HepG2 (cell line): ENCODE measurements around the gene RNF6. TPM values are rescaled to one million over a fixed set of nuclear protein-coding genes. Genes with fewer than 3 reads are reported as not detected.

ENCODE experiments used
- HNRNPL ChIP-seq: fragments of 200-400 bp; formaldehyde crosslinking; IDR thresholded peaks from 2 replicates; pipeline ENCODE4 v1.6.1; 2017; ENCODE audit warnings: mild to moderate bottlenecking, low read depth, low read length
- KLF16 ChIP-seq, 2 experiments: sonication (generic) in 1 of 2; formaldehyde crosslinking in 1 of 2; IDR thresholded peaks; 2 replicates each; pipeline versions ENCODE4 v1.6.1 to v1.8.0; 2016 to 2023; ENCODE audit warnings: missing genetic modification reagents in 2 of 2, missing compliant biosample characterization in 1 of 2
- MTA3 ChIP-seq: sonication (generic); formaldehyde crosslinking; IDR thresholded peaks from 2 replicates; pipeline ENCODE4 v1.4.0; 2020; ENCODE audit warnings: missing genetic modification reagents
- NFYC ChIP-seq: IDR thresholded peaks from 2 replicates; pipeline ENCODE4 v1.6.1; 2016; ENCODE audit warnings: missing genetic modification reagents, missing compliant biosample characterization
- NR1H2 ChIP-seq: sonication (generic); formaldehyde crosslinking; IDR thresholded peaks from 2 replicates; pipeline ENCODE4 v1.8.1; 2022; ENCODE audit warnings: low read depth, missing genetic modification reagents, borderline replicate concordance
- PRPF4 ChIP-seq: fragments of 200-400 bp; formaldehyde crosslinking; IDR thresholded peaks from 2 replicates; pipeline ENCODE4 v1.6.1; 2016; ENCODE audit warnings: low read length, low read depth; ENCODE audit not compliant: poor library complexity, severe bottlenecking
- SIX1 ChIP-seq: sonication (generic); formaldehyde crosslinking; IDR thresholded peaks from 2 replicates; pipeline ENCODE4 v1.4.0; 2020; ENCODE audit warnings: missing genetic modification reagents, borderline replicate concordance
- SMC3 ChIP-seq: IDR thresholded peaks from 2 replicates; pipeline ENCODE4 v1.6.1; 2011; ENCODE audit warnings: low read length, improper control_type of control experiment
- TBX2 ChIP-seq: sonication (generic); formaldehyde crosslinking; IDR thresholded peaks from 2 replicates; pipeline ENCODE4 v1.5.0; 2020; ENCODE audit warnings: missing genetic modification reagents, mild to moderate bottlenecking, borderline replicate concordance
- ZBTB20 ChIP-seq: sonication (generic); formaldehyde crosslinking; IDR thresholded peaks from 2 replicates; pipeline ENCODE4 v1.8.1; 2023; ENCODE audit warnings: missing genetic modification reagents, low read depth, mild to moderate bottlenecking, borderline replicate concordance
- ZFP62 ChIP-seq: sonication (generic); formaldehyde crosslinking; IDR thresholded peaks from 2 replicates; pipeline ENCODE4 v1.4.0; 2020; ENCODE audit warnings: missing genetic modification reagents
- ZNF329 ChIP-seq: sonication (generic); formaldehyde crosslinking; IDR thresholded peaks from 2 replicates; pipeline ENCODE4 v1.9.0; 2021; ENCODE audit warnings: low read depth, mild to moderate bottlenecking, missing genetic modification reagents
- ZNF780A ChIP-seq: sonication (generic); formaldehyde crosslinking; IDR thresholded peaks from 2 replicates; pipeline ENCODE4 v1.8.0; 2022; ENCODE audit warnings: mild to moderate bottlenecking, missing genetic modification reagents, moderate library complexity
- ZSCAN31 ChIP-seq: sonication (generic); formaldehyde crosslinking; IDR thresholded peaks from 2 replicates; pipeline ENCODE4 v1.5.0; 2020; ENCODE audit warnings: low read depth, mild to moderate bottlenecking, missing genetic modification reagents
- polyA plus RNA-seq, 8 experiments: library from polyadenylated mRNA; depleted of rRNA in 3 of 8; stranded (reverse) in 7 of 8; unstranded in 1 of 8; fragments of >200 nt; fragmentation: Illumina TruSeq in 4 of 8; extraction: Trizol in 4 of 8; gene quantifications; 2 replicates each; pipeline versions ENCODE4 v1.2.1 to v1.2.3, GENCODE V29; 2011 to 2016; ENCODE audit warnings: low read depth in 4 of 8, missing spikeins in 1 of 8, mixed read lengths in 1 of 8; ENCODE audit not compliant: insufficient read depth in 1 of 8
- total RNA-seq, 5 experiments: library from RNA; depleted of rRNA; stranded (reverse); fragments of >200 nt; fragmentation: Illumina TruSeq; extraction: Trizol; gene quantifications; 2 replicates each; pipeline ENCODE4 v1.2.3, GENCODE V29; 2016; ENCODE audit warnings: low read depth in 1 of 5
- TF ChIP-seq, protein P1 (sequence below): sonication (generic); formaldehyde crosslinking; IDR thresholded peaks from 2 replicates; pipeline ENCODE4 v1.5.1; 2020; ENCODE audit warnings: mild to moderate bottlenecking, missing genetic modification reagents, moderate library complexity
- TF ChIP-seq, protein P2 (sequence below): sonication (generic); formaldehyde crosslinking; conservative IDR thresholded peaks from 2 replicates; pipeline ENCODE4 v1.4.0; 2020; ENCODE audit warnings: missing genetic modification reagents
- TF ChIP-seq, protein P3 (sequence below): sonication (generic); formaldehyde crosslinking; IDR thresholded peaks from 2 replicates; pipeline ENCODE4 v1.8.0; 2022; ENCODE audit warnings: mild to moderate bottlenecking, missing genetic modification reagents
- TF ChIP-seq, protein P4 (sequence below): fragments of 450-650 bp; IDR thresholded peaks from 2 replicates; pipeline ENCODE4 v1.6.1; 2016
- TF ChIP-seq, protein P5 (sequence below): IDR thresholded peaks from 2 replicates; pipeline ENCODE4 v1.6.1; 2012; ENCODE audit warnings: low read depth, low read length, improper control_type of control experiment
- TF ChIP-seq, protein P6 (sequence below): sonication (generic); formaldehyde crosslinking; IDR thresholded peaks from 2 replicates; pipeline ENCODE4 v1.5.1; 2020; ENCODE audit warnings: mild to moderate bottlenecking, moderate library complexity, missing genetic modification reagents

The RNF6 gene
- total and polyA plus RNA-seq, 2 of the 13 experiments (the other 11 are each of a cell fraction or from before 2014, with no cell fraction given) = 14.6 to 36.8 TPM

DNA sequence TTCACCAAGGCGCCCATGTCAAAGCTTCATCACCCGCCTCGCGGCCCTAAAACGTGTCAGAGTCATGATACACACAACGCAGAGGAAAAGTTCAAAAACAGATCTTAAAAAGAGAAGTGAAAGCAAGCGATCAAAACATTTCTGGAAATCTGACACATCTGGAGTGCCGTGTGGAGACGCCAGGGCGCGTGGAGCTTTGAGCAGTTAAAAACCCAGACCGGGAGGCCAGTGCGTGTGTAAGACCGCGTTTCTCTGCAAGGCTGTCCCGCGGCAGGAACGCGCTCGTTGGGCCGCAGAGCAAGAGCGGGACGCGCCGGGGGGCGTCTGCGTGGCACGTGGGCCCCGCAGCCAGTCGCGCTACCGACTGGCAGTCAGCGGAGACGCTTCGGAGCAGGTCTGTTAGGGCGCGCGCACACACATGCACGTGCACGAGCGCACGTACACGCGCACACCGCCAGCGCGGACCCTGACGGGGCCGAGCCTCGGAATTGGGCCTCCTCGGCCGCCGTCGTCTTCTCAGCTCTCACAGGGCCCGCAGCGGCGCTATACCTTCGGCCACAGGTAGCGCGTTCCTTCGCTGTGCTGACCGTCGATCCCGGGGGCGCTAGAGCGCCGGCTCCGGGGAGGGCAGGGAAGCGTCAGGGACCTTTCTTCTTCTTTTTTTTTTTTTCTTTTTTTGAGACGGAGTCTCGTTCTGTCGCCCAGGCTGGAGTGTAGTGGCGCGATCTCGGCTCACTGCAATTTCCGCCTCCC is 35.8 kb downstream of the RNF6 start (continued):
- TF ChIP-seq NR1H2 (CRISPR knock-in tag) = peak; percentile 53; the same call in 1 of the 2 replicates
- TF ChIP-seq PRPF4 = no peak
- TF ChIP-seq, protein P1, sequence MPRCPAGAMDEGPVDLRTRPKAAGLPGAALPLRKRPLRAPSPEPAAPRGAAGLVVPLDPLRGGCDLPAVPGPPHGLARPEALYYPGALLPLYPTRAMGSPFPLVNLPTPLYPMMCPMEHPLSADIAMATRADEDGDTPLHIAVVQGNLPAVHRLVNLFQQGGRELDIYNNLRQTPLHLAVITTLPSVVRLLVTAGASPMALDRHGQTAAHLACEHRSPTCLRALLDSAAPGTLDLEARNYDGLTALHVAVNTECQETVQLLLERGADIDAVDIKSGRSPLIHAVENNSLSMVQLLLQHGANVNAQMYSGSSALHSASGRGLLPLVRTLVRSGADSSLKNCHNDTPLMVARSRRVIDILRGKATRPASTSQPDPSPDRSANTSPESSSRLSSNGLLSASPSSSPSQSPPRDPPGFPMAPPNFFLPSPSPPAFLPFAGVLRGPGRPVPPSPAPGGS = peak; percentile 79; the same call in 1 of the 2 replicates
- TF ChIP-seq HNRNPL = no peak
- TF ChIP-seq, protein P2, sequence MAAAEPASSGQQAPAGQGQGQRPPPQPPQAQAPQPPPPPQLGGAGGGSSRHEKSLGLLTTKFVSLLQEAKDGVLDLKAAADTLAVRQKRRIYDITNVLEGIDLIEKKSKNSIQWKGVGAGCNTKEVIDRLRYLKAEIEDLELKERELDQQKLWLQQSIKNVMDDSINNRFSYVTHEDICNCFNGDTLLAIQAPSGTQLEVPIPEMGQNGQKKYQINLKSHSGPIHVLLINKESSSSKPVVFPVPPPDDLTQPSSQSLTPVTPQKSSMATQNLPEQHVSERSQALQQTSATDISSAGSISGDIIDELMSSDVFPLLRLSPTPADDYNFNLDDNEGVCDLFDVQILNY = no peak
- no peak; the same call in 1 of the 2 replicates for TF ChIP-seq NFYC (CRISPR knock-in tag)
- no peak for TF ChIP-seq SMC3
- TF ChIP-seq, protein P3, sequence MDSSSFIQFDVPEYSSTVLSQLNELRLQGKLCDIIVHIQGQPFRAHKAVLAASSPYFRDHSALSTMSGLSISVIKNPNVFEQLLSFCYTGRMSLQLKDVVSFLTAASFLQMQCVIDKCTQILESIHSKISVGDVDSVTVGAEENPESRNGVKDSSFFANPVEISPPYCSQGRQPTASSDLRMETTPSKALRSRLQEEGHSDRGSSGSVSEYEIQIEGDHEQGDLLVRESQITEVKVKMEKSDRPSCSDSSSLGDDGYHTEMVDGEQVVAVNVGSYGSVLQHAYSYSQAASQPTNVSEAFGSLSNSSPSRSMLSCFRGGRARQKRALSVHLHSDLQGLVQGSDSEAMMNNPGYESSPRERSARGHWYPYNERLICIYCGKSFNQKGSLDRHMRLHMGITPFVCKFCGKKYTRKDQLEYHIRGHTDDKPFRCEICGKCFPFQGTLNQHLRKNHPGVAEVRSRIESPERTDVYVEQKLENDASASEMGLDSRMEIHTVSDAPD (CRISPR knock-in tag) = peak; percentile 79
- TF ChIP-seq, protein P4, sequence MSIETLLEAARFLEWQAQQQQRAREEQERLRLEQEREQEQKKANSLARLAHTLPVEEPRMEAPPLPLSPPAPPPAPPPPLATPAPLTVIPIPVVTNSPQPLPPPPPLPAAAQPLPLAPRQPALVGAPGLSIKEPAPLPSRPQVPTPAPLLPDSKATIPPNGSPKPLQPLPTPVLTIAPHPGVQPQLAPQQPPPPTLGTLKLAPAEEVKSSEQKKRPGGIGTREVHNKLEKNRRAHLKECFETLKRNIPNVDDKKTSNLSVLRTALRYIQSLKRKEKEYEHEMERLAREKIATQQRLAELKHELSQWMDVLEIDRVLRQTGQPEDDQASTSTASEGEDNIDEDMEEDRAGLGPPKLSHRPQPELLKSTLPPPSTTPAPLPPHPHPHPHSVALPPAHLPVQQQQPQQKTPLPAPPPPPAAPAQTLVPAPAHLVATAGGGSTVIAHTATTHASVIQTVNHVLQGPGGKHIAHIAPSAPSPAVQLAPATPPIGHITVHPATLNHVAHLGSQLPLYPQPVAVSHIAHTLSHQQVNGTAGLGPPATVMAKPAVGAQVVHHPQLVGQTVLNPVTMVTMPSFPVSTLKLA = peak; percentile 63
- TF ChIP-seq, protein P5, sequence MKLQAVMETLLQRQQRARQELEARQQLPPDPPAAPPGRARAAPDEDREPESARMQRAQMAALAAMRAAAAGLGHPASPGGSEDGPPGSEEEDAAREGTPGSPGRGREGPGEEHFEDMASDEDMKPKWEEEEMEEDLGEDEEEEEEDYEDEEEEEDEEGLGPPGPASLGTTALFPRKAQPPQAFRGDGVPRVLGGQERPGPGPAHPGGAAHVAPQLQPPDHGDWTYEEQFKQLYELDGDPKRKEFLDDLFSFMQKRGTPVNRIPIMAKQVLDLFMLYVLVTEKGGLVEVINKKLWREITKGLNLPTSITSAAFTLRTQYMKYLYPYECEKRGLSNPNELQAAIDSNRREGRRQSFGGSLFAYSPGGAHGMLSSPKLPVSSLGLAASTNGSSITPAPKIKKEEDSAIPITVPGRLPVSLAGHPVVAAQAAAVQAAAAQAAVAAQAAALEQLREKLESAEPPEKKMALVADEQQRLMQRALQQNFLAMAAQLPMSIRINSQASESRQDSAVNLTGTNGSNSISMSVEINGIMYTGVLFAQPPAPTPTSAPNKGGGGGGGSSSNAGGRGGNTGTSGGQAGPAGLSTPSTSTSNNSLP = no peak
- TF ChIP-seq KLF16 (CRISPR knock-in tag; IDR thresholded peaks at IDR 0.05) = peak in 1 of 2 experiments; percentile 82; a peak in 2 of 4 replicates
- TF ChIP-seq, protein P6, sequence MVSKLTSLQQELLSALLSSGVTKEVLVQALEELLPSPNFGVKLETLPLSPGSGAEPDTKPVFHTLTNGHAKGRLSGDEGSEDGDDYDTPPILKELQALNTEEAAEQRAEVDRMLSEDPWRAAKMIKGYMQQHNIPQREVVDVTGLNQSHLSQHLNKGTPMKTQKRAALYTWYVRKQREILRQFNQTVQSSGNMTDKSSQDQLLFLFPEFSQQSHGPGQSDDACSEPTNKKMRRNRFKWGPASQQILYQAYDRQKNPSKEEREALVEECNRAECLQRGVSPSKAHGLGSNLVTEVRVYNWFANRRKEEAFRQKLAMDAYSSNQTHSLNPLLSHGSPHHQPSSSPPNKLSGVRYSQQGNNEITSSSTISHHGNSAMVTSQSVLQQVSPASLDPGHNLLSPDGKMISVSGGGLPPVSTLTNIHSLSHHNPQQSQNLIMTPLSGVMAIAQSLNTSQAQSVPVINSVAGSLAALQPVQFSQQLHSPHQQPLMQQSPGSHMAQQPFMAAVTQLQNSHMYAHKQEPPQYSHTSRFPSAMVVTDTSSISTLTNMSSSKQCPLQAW (CRISPR knock-in tag) = peak; percentile 79
- TF ChIP-seq ZNF329 (CRISPR knock-in tag) = no peak
- TF ChIP-seq TBX2 (CRISPR knock-in tag) = peak; percentile 74
- TF ChIP-seq MTA3 (CRISPR knock-in tag) = no peak
- TF ChIP-seq SIX1 (CRISPR knock-in tag) = no peak
- TF ChIP-seq ZFP62 = 0 out of 2 replicates have a peak, but pooled peaks have one; percentile 40
- TF ChIP-seq ZNF780A (CRISPR knock-in tag) = no peak
- peak; percentile 92; the same call in 1 of the 2 replicates for TF ChIP-seq ZSCAN31
- peak; percentile 68; the same call in 1 of the 2 replicates for TF ChIP-seq ZBTB20 (CRISPR knock-in tag)
